ENCODE results near the gene PTPRD.

PTPRD gene

GRCh38 chr9:8447601-8448000, 2165.2 kb downstream of the PTPRD start:
- DNase-seq = no peak

DNA sequence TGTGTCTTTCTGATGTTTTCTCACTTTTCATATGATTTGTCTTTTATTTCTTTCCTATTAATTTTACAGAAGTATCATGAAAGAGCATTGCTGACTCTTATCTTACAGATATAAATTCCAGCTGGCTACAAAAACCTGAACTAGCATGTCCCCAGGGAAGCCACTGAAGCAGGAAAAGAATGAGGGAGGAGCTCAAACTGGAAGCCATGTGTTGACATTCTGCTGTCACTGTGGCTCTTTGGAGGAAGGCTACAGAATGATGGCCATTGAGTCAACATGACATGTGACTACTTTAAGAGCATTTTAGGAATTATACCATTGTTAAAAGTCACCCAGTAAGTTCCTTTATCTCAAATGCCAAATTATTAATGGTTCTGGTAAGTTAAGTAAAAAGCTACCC, 2174.9 kb downstream of the PTPRD start:
- no peak for DNase-seq

DNA sequence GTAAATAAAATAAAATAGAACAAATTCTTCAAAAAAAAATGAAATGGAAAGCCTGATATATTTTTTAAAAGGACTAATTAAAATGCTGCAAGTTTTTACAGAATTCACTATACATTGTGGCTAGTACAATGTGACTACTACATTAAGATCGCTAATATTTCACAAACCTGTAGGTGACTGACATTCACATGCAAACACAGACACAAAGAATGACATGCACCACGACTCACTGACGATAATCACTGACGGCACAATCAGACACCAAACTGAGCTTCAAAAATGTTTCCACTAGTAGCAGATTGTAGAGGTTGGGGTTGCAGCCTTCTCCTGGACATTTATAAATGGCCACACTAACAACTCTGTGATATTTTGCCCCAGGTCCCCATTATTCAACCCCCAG, 2175.5 kb downstream of the PTPRD start:
- DNase-seq = no peak

- no peak for DNase-seq
Measured at GRCh38 chr9:8436786-8437185, 2176.0 kb downstream of the PTPRD start.

GRCh38 chr9:8434621-8435020, 2178.2 kb downstream of the PTPRD start:
- no peak for DNase-seq

- no peak for DNase-seq
Measured at GRCh38 chr9:8432224-8432623, 2180.6 kb downstream of the PTPRD start.

GRCh38 chr9:8431505-8431904, 2181.3 kb downstream of the PTPRD start:
- no peak for DNase-seq

GRCh38 chr9:8430945-8431344, 2181.9 kb downstream of the PTPRD start:
- no peak for DNase-seq

DNA sequence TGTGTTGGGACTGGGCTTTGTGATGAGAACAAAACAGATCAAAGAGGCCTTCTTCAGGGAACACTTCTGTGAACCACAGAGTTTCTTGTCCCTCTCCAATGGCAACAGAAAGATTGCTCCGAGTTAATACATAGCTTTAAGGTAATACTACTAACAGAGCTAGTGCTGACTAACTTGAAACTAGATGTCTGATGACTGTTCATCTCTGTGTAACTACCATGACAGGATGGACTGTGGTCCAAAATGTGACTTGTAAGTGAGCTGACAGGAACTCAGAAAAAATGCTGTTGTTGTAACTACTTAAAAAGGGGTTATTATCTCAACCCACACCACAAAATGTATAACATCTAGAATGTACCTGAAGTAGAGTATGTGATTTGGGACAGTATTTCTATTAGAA, 2183.0 kb downstream of the PTPRD start:
- DNase-seq = no peak

- DNase-seq = no peak
Measured at GRCh38 chr9:8429157-8429556, 2183.6 kb downstream of the PTPRD start.

DNA sequence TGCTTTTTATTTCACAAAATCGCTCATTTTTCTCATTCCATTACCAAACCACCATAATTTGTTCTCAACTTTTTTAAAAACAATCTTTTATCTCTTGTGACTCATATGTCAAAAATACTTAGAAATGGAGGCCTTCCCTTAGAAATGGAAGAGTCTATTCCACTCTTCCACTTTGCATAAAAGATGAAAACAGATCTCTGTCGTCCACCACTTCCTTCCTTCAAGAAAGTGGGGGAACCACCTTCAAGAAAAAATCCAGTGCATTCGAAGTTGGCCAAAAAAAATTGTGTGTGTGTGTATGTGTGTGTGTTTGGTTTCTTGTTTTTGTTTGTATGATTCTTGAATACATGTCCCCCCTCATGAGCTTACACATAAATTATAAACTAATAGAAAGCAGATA, 2184.4 kb downstream of the PTPRD start:
- no peak for DNase-seq

DNA sequence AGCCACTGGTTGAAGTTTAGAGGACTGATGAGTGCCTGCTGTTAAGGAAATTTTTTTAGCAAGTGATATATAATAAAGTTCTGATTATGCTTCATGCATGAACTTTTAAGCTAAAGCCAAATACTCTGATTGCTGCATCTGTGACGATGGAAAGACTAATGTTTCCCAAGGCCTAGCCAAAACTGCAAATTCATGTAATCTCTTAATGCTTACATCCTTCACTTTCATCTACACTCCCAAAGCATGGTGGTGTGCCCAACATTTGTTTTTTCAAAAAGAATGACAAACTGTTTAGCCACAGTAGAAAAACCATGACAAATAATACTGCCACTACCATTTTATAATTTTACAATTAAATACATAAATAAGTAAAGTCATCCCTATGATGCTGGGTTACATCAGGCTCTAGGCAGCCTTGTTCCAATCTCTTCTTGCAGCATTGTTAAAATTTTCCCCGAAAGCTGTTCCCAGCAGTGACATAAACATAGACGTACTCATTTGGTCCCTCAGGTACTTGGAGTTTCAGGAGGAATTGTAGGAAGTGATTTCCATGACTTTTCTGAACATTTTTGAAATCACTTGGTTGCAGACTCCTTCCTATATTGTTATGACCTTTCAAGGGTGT, 2187.9 kb downstream of the PTPRD start:
- DNase-seq = no peak

- DNase-seq = no peak
Measured at GRCh38 chr9:8420416-8420815, 2192.4 kb downstream of the PTPRD start.

DNA sequence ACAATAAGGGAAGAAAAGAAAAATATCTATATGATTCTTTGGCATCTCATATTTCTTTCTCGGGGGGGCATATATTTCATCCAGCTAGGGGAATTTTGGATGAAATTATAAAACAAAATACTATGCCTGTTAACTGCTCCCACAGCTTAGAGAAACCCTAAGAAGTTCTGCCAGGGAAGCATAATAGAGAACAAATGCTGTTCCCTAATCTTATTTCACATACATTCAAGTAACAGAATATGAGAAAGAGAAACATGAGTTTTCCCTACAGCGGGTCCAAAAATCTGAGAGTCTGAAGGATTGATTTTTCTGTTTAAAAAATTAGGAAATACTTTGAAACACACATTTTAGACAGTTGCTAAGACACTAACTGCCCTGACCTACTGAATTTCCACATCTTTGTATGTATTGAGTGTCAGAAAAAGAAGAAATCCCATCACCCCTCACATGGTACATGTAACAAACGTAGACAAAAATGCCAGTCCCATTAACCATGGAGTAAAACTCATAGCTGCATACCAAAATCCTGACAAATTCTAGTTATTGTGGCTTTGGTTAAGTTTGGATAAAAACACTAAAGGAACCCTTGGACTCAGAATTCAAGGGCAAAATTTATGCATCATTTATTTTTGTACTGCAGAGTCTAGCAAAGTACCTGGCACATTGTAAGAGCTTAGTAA, 2193.1 kb downstream of the PTPRD start:
- DNase-seq = no peak

DNA sequence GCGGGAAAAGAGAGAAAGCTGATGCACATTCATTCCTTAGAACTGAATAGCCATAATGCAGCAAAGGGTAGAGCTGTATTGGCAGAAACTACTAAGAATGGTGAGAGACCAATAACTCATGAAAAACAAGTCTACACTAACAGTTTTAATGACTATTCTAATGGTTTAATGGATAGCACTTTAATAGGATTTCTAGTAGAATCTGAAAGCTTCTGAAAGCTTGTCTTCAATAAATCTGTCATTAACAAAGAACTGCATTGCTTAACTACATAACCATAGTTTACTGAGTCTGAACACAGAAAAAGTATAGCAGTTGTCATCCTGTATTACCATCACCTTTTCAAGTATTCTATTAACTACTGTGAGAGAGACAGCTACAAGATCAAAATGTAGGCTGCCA, 2195.5 kb downstream of the PTPRD start:
- DNase-seq = no peak

GRCh38 chr9:8412327-8412726, 2200.5 kb downstream of the PTPRD start:
- DNase-seq = no peak

DNA sequence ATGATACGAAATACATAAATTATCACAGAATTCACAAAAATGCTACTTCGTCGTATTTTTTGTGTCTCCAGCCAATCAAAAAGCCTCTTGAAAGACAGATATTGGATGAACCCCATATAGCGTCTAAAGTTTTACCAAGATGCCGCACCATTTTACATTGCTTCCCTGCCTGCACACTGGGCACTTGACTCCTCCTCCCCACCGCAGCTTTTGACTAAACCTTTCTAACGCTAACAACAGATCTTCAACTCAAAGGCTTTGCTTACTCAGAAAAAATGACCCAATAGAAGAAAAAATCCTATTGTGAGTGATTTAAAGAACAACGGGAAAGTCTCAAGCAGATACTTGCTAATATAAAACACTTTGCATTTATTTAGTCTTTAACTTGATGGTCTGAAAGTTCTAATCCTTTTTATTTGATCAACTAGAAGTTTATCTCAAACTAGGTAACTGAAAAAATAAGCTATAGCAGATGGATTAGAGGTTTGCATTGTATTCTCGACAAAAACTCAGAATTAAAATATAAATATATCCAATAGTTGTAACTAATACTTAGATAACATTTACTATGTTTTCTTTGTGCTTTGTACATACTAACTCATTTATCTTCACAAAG, 2204.1 kb downstream of the PTPRD start:
- DNase-seq = no peak

- DNase-seq = no peak
Measured at GRCh38 chr9:8401961-8402705, 2210.7 kb downstream of the PTPRD start.

GRCh38 chr9:8400378-8400777, 2212.4 kb downstream of the PTPRD start:
- no peak for DNase-seq

DNA sequence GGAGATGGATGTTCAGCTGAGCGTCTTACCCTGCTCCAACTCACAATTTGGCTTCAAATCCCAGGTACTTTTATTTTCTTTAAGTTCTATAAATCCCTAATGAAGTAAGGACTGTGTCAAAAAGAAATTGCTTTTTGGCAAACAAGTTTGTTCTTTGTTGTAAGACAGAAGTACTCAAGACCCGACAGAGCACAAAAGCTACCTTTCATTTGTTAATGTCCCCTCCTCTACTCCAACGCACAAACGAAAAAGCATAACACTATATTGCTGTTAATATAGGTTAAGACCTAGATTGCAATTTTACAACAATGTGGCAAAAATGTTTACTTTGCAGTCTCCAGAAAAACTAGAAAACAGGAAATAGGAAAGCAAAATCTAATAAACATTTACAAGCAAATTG, 2217.8 kb downstream of the PTPRD start:
- DNase-seq = no peak

- no peak for DNase-seq
Measured at GRCh38 chr9:8394341-8394740, 2218.5 kb downstream of the PTPRD start.

GRCh38 chr9:8392866-8393265, 2219.9 kb downstream of the PTPRD start:
- DNase-seq = no peak

- no peak for DNase-seq
Measured at GRCh38 chr9:8391566-8391965, 2221.2 kb downstream of the PTPRD start.

DNA sequence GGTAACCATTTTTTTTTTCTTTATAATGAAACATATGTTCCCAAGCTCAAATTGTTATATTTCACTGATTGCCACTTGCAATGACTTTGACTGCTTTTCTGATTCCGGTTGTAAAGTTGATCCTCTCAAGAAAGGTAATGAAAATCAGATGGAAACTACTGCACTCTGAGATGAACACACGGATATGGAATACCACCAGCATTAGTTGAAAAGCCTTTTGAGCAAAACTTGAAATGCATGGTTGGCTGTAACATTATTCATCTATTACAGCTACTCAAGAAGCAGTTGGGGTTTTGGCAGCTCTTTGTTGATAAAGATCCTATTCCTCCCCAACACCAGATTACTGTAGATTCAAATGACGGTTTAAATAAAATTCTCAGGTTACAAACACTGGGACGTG, 2221.7 kb downstream of the PTPRD start:
- no peak for DNase-seq
